ENCODE data around the gene AGBL3.
"Not testable (repeated sequence)": the region's sequence is repeated elsewhere in the genome, so short reads cannot be mapped to it uniquely, and the experiment has no call there.

The AGBL3 gene

GRCh38 chr7:135076882-135077281, 90.6 kb downstream of the AGBL3 start:
- DNase-seq (ENCODE audit: low read depth in 3 of 3) = no peak

GRCh38 chr7:135077642-135078041, 91.3 kb downstream of the AGBL3 start:
- no peak for DNase-seq (ENCODE audit: low read depth in 3 of 3)

- no peak for DNase-seq (ENCODE audit: low read depth in 3 of 3)
These were observed 91.7 kb downstream of the AGBL3 start for GRCh38 chr7:135078051-135078450.

- no peak for DNase-seq (ENCODE audit: low read depth in 3 of 3)
These were observed 92.8 kb downstream of the AGBL3 start for GRCh38 chr7:135079068-135079467.

DNA sequence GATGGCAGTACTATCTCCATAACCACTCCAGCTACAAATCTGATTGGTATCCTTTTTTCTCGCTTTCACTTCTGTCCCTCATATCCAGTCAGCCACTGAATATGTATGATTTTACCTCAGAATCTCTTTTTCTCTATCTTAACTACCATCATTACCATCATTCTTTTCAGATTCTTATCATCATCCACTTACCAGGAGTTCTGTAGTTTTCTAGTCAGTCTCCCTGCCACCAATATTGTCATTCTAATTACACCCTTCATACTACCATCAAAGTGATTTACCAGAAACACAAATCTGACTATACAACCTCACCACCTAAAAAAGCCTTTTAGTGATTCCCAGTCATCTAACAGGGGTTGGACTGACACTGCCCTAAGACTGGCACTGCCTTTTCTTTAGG, 96.7 kb downstream of the AGBL3 start:
- no peak for DNase-seq (ENCODE audit: low read depth in 3 of 3)

GRCh38 chr7:135088566-135088965, 102.3 kb downstream of the AGBL3 start:
- DNase-seq (ENCODE audit: low read depth in 3 of 3) = no peak

- no peak for DNase-seq (ENCODE audit: low read depth in 3 of 3)
These were observed 105.4 kb downstream of the AGBL3 start for GRCh38 chr7:135091717-135092116.

DNA sequence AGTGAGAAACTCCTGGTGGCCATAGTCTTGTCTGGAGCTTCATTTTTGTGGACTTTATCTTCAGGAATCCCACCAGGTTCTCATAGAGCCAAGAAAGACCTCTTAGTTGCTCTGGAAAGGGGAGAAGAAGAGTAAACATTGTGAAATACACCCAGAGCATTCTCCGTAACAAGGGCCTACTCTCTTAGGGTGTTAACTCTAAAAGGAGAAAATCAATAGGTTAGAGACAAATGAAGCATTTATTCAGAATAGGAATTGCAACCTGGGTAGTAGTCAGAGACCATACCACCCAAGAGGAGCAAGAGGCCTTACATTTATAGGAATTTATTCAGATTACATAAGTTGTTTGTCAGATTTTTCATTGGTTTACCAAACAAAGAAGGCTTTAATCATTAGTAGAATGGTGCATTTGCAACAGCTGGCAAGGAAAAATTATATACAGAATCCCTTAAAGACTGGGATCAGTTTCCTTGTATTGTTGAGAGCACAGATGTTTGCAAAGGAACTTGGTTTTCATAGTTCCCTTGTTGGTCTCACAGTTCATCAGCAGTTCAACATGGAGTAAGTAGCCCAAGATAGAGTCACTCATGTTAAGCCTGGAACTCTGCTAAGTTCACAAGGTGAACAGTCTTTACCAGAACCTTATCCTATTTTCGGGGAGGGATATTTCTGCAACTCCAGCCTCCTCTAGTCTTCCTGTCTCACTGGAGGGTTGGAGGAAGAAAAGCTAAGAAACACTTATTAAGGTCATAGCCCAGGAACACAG, 108.3 kb downstream of the AGBL3 start:
- DNase-seq (ENCODE audit: low read depth in 3 of 3) = no peak

- no peak for DNase-seq (ENCODE audit: low read depth in 3 of 3)
These were observed 109.1 kb downstream of the AGBL3 start for GRCh38 chr7:135095450-135095849.

DNA sequence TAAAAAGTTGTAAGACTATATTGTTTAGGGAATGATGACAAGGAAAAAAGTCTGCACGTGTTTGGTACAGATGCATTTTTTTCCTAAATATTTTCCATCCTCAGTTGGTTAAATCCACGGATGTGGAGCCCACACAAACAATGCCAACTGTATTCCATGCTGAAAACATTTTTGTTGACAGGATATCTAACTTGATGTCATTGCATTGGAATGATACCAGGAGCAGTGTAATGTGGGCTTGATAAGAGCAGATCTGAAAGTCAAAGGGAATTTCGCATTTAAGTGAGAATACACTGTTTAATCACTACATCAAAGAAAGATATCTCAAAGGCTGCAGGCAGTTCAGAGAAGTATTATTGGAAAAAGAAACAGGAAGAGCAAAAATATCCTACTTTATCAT, 112.1 kb downstream of the AGBL3 start:
- no peak for DNase-seq (ENCODE audit: low read depth in 3 of 3)

- no peak for DNase-seq (ENCODE audit: low read depth in 3 of 3)
These were observed 114.5 kb downstream of the AGBL3 start for GRCh38 chr7:135100856-135101255.

DNA sequence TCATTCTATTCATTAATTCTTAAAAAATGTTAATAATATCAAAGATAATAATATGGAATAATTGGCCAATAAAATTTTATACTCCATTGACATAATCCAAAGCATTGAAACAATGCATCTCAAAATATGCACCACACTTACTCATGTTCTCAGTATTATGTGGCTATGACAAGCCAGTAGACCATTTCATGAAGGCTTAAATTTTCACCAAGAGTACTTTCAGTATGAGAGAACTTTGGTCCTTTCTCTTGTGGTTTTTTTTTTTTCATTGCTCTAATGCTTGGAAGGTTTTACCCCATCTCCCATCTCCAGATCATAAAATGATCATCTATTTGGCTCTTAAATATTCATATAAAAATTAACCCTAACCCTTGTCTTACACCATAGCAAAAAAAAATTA, 116.1 kb downstream of the AGBL3 start:
- no peak for DNase-seq (ENCODE audit: low read depth in 3 of 3)

GRCh38 chr7:135109562-135109961, 123.3 kb downstream of the AGBL3 start:
- DNase-seq (ENCODE audit: low read depth in 3 of 3) = no peak

DNA sequence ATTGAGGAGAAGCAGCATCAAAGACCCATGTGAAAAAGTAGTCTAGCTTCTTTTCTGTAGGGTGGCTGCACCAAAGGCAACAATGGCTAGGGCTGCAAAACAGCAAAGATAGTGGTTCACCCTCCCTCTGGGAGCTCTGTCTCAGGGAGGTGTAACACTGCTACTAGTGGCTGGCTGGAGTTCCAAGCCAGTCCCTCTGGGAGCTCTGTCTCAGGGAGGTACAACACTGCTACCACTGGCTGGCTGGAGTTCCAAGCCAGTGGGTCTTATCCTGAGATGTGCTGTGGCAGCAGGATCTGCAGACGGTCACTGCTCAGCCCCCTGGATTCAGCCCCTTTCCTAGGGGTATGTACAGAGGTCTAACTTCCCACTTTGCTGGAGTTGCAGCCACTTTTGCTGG, 123.7 kb downstream of the AGBL3 start:
- DNase-seq (ENCODE audit: low read depth in 3 of 3) = no peak

- DNase-seq (ENCODE audit: low read depth in 3 of 3) = no peak
These were observed 125.1 kb downstream of the AGBL3 start for GRCh38 chr7:135111379-135111778.

- no peak for DNase-seq (ENCODE audit: low read depth in 3 of 3)
These were observed 128.3 kb downstream of the AGBL3 start for GRCh38 chr7:135114622-135115021.

DNA sequence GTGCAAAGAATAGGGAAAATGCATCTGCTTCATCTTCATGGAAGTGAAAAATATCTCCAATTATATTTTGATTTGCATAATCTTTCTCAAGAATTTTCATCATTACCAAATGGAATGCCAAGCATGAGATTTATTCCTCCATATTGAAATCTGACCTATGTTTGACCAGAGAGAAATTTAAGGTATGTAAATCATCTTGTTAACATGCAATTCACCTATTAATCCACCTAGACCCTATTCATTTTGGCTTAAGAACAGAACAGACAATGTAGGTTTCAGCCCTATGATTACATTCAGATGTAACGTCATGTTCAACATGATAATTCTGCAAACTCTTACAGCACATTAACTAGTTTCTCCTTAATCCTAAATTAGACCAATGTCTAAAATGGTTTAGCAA, 130.8 kb downstream of the AGBL3 start:
- DNase-seq (ENCODE audit: low read depth in 3 of 3) = no peak

GRCh38 chr7:135121868-135122267, 135.6 kb downstream of the AGBL3 start:
- no peak for DNase-seq (ENCODE audit: low read depth in 3 of 3)

- not testable (repeated sequence) for DNase-seq (ENCODE audit: low read depth in 3 of 3)
These were observed 138.3 kb downstream of the AGBL3 start for GRCh38 chr7:135124631-135125030.

DNA sequence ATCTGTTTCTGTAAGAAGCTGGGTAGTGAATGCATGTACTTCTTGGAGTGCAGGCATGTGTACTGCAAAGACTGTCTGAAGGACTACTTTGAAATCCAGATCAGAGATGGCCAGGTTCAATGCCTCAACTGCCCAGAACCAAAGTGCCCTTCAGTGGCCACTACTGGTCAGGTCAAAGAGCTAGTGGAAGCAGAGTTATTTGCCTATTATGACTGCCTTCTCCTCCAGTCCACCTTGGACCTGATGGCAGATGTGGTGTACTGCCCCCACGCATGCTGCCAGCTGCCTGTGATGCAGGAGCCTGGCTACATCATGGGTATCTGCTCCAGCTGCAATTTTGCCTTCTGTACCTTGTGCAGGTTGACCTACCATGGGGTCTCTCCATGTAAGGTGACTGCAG, 142.6 kb downstream of the AGBL3 start:
- DNase-seq (ENCODE audit: low read depth in 3 of 3) = no peak

DNA sequence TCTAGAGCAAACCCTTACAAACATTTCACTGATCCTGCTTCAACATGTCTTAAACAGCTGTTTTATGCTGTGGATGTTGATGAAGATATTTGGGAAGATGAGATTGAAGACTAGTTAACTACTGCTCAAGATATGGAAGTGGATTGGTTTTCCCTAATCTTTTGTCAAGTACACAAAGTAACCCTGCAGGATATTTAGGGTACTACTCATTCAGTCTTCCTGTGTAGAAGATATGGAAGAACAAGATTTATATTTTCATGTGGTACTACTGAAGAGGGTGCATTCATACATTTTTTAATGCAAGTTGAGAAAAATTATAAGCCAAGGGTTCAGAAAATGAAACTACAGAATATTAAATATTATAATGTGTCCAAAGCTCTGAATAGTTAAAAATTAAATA, 143.3 kb downstream of the AGBL3 start:
- DNase-seq (ENCODE audit: low read depth in 3 of 3) = no peak

GRCh38 chr7:135143885-135144668, 157.8 kb downstream of the AGBL3 start:
- DNase-seq (ENCODE audit: low read depth in 3 of 3) = no peak

DNA sequence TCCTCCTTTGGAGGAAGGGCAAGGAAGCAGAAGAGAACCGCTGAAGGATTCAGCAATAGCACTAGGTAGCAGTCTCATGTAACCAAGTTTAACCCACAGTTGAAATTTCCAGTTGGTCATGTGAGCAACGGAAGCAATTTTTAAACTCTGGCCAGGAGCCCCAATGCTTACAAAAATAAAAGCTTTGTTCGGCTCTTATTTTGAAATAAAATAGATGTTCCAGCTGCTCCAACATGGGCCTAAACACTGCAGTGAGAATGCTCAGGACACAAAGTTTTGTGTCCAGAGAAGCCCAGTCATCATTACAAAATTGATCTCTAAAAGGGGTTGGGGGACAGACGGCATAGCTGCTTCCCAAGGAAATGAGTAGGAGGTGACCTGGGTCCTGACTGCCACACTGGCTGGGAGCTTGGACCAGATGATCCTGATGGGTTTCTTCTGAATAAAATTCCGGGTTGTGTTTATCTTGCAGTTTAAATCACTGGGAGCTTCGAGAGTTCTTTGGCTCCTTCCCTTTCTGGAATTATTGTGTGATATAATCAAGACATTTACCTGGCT, 161.1 kb downstream of the AGBL3 start:
- DNase-seq (ENCODE audit: low read depth in 3 of 3) = no peak
